ENCODE data around the gene PLEK2. TPM values are rescaled to one million over a fixed set of nuclear protein-coding genes. Genes with fewer than 3 reads are reported as not detected.
"Not testable (repeated sequence)": the region's sequence is repeated elsewhere in the genome, so short reads cannot be mapped to it uniquely, and the experiment has no call there.

The PLEK2 gene
- polyA plus RNA-seq, 1 experiment, result 1.6 TPM

GRCh38 chr14:67456732-67457131 is 44.8 kb upstream of the PLEK2 start:
- Histone ChIP-seq H3K27ac (ENCODE audit: low read depth, low read length) (no peak overlapping the region), H3K4me3 (ENCODE audit: low read depth, low read length) (no peak overlapping the region), H3K9me3 (ENCODE audit: control insufficient read depth, insufficient read depth, low read length) (no peaks in the 10 kb centered on the region), H3K27me3 (ENCODE audit: control insufficient read depth, insufficient read depth, low read length) (peaks cover 34% of the 10 kb centered on the region)
- CTCF ChIA-PET, result interaction anchor here (1.3 kb wide), 1 partner anchor 29 kb away, joined by 4 read pairs; no protein-coding TSS in a partner anchor
- TF ChIP-seq, protein P1, sequence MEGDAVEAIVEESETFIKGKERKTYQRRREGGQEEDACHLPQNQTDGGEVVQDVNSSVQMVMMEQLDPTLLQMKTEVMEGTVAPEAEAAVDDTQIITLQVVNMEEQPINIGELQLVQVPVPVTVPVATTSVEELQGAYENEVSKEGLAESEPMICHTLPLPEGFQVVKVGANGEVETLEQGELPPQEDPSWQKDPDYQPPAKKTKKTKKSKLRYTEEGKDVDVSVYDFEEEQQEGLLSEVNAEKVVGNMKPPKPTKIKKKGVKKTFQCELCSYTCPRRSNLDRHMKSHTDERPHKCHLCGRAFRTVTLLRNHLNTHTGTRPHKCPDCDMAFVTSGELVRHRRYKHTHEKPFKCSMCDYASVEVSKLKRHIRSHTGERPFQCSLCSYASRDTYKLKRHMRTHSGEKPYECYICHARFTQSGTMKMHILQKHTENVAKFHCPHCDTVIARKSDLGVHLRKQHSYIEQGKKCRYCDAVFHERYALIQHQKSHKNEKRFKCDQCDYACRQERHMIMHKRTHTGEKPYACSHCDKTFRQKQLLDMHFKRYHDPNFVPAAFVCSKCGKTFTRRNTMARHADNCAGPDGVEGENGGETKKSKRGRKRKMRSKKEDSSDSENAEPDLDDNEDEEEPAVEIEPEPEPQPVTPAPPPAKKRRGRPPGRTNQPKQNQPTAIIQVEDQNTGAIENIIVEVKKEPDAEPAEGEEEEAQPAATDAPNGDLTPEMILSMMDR (IDR thresholded peaks at IDR 0.05; ENCODE audit: low read depth, low read length), result no peak
- POLR2A ChIA-PET, result interaction anchor here (0.6 kb wide), 1 partner anchor 362 kb away, joined by 6 read pairs; no protein-coding TSS in a partner anchor
- DNase-seq (ENCODE audit: low read depth, low spot score), result no peak

DNA sequence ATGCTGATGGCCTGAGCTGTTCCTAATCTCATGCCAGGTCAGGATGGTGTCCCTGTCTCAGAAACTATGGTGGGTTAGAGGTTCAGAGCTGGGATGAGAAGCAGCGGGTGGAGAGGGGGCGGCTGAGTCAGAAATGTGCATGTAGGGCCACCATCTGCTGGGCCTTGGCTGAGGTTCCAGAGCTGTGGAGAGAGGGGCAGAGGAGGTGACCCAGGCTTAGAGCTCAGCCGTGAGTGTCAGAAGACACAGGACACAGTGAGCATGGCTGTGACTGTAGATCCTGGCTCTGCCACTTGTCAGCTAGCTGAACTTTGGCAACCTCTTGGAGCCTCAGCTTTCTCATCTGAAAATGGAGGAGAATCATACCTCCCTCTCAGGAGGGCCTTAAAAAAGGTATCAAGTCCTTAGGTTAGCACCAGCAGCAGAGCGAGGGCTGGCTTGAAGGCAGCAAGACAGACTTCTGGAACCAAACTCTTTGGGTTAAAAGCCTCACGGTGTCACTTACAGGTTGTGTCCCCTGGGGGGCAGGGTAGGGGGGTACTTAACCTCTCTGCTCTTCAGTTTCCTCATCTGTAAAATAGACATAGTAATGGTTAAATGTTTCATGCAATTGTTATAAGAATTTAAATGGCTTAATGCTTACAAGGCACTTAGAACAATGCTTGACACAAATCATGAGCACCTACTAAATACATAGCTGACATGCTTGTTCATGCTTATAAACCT is 41.8 kb upstream of the PLEK2 start:
- ChIA-PET POLR2A (no interaction called here), CTCF (no interaction called here)
- no peak overlapping the region for H3K27ac ChIP-seq (ENCODE audit: low read depth, low read length)
- TF ChIP-seq, protein P1 (IDR thresholded peaks at IDR 0.05; ENCODE audit: low read depth, low read length), result no peak
- H3K9me3 ChIP-seq (ENCODE audit: control insufficient read depth, insufficient read depth, low read length), result no peaks in the 10 kb centered on the region
- no peak for DNase-seq (ENCODE audit: low read depth, low spot score)
- H3K4me3 ChIP-seq (ENCODE audit: low read depth, low read length), result no peak overlapping the region
- H3K27me3 ChIP-seq (ENCODE audit: control insufficient read depth, insufficient read depth, low read length), result peaks cover 27% of the 10 kb centered on the region

DNA sequence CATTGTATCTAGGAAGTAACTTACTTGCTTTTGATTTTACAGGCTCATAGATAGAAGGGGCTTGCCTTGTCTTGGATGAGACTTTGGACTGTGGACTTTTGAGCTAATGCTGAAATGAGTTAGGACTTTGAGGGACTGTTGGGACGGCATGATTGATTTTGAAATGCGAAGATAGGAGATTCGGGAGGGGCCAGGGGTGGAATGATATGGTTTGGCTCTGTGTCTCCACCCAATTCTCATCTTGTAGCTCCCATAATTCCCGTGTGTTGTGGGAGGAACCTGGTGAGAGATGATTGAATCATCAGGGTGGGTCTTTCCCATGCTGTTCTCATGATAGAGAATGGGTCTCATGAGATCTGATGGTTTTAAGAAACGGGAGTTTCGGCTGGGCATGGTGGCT is 39.7 kb upstream of the PLEK2 start:
- H3K9me3 ChIP-seq (ENCODE audit: control insufficient read depth, insufficient read depth, low read length); DNase-seq (ENCODE audit: low read depth, low spot score); H3K4me3 ChIP-seq (ENCODE audit: low read depth, low read length); POLR2A ChIA-PET; H3K27ac ChIP-seq (ENCODE audit: low read depth, low read length): not testable (repeated sequence)
- H3K27me3 ChIP-seq (ENCODE audit: control insufficient read depth, insufficient read depth, low read length), result peaks cover 17% of the 10 kb centered on the region
- CTCF ChIA-PET, result interaction anchor here (0.6 kb wide), 1 partner anchor 75 kb away, joined by 3 read pairs; no protein-coding TSS in a partner anchor

GRCh38 chr14:67449096-67449495 is 37.1 kb upstream of the PLEK2 start:
- H3K27me3 ChIP-seq (ENCODE audit: control insufficient read depth, insufficient read depth, low read length), result peaks cover 22% of the 10 kb centered on the region
- no peak overlapping the region for H3K27ac ChIP-seq (ENCODE audit: low read depth, low read length)
- TF ChIP-seq, protein P1 (IDR thresholded peaks at IDR 0.05; ENCODE audit: low read depth, low read length), result no peak
- POLR2A ChIA-PET, result no interaction called here
- CTCF ChIA-PET, result interaction anchor here (1.0 kb wide), 1 partner anchor 122 kb away, joined by 3 read pairs; no protein-coding TSS in a partner anchor
- H3K4me3 ChIP-seq (ENCODE audit: low read depth, low read length), result no peak overlapping the region
- DNase-seq (ENCODE audit: low read depth, low spot score), result no peak
- H3K9me3 ChIP-seq (ENCODE audit: control insufficient read depth, insufficient read depth, low read length), result no peaks in the 10 kb centered on the region

GRCh38 chr14:67447033-67447381 is 35.0 kb upstream of the PLEK2 start:
- no peak overlapping the region for H3K27ac ChIP-seq (ENCODE audit: low read depth, low read length)
- TF ChIP-seq, protein P1 (IDR thresholded peaks at IDR 0.05; ENCODE audit: low read depth, low read length), result no peak
- no peak overlapping the region for H3K4me3 ChIP-seq (ENCODE audit: low read depth, low read length)
- H3K9me3 ChIP-seq (ENCODE audit: control insufficient read depth, insufficient read depth, low read length), result no peaks in the 10 kb centered on the region
- peaks cover 11% of the 10 kb centered on the region for H3K27me3 ChIP-seq (ENCODE audit: control insufficient read depth, insufficient read depth, low read length)
- ChIA-PET CTCF (interaction anchor here (0.7 to 2.0 kb wide), 2 partner anchors 15 to 20 kb away, joined by 3 to 6 read pairs; no protein-coding TSS in a partner anchor), POLR2A (interaction anchor here (1.0 kb wide), 1 partner anchor 11 kb away, joined by 3 read pairs; no protein-coding TSS in a partner anchor)
- no peak for DNase-seq (ENCODE audit: low read depth, low spot score)

Measured in AG04450 (cell line).